Measurements from ENCODE around the gene MPND.

The MPND gene

GRCh38 chr19:4368128-4368820, 24.9 kb downstream of the MPND start:
- no peak for DNase-seq

- DNase-seq, result no peak
These were observed 25.9 kb downstream of the MPND start for GRCh38 chr19:4369109-4369887.

GRCh38 chr19:4369888-4370260, 26.5 kb downstream of the MPND start:
- DNase-seq, result no peak

GRCh38 chr19:4370418-4371041, 27.2 kb downstream of the MPND start:
- DNase-seq, result no peak

GRCh38 chr19:4371247-4372164, 28.1 kb downstream of the MPND start:
- no peak for DNase-seq

GRCh38 chr19:4372165-4373012, 29.0 kb downstream of the MPND start:
- DNase-seq, result no peak

- DNase-seq, result no peak
These were observed 29.6 kb downstream of the MPND start for GRCh38 chr19:4373013-4373367.

GRCh38 chr19:4373601-4374497, 30.5 kb downstream of the MPND start:
- DNase-seq, result peak in 1 of 2 experiments; percentile 51

GRCh38 chr19:4374498-4375163, 31.3 kb downstream of the MPND start:
- peak; percentile 82 to 86 for DNase-seq

- peak in 1 of 2 experiments; percentile 27 for DNase-seq
These were observed 32.0 kb downstream of the MPND start for GRCh38 chr19:4375164-4376027.

GRCh38 chr19:4376028-4376670, 32.8 kb downstream of the MPND start:
- no peak for DNase-seq

- no peak for DNase-seq
These were observed 33.3 kb downstream of the MPND start for GRCh38 chr19:4376671-4376990.

GRCh38 chr19:4376991-4377781, 33.8 kb downstream of the MPND start:
- peak in 1 of 2 experiments; percentile 51 for DNase-seq

GRCh38 chr19:4378886-4379285, 35.5 kb downstream of the MPND start:
- no peak for DNase-seq

- DNase-seq, result peak; percentile 67 to 87
These were observed 36.3 kb downstream of the MPND start for GRCh38 chr19:4379383-4380253.

- no peak for DNase-seq
These were observed 36.9 kb downstream of the MPND start for GRCh38 chr19:4380254-4380727.
